Left renal pelvis (tissue), 4 donors: Measurements from ENCODE around the gene LRMDA. TPM values are rescaled to one million over a fixed set of nuclear protein-coding genes. Genes with fewer than 3 reads are reported as not detected.
"Not testable (repeated sequence)": the region's sequence is repeated elsewhere in the genome, so short reads cannot be mapped to it uniquely, and the experiment has no call there.

Source experiments
- DNase-seq, 4 donors: peaks; one replicate each; pipeline ENCODE4 v3.0.0-alpha.2; 2013; ENCODE audit warnings: low read depth in 4 of 4, low spot score in 3 of 4
- polyA plus RNA-seq, 4 donors: library from polyadenylated mRNA; unstranded; fragments of 120-200 nt; gene quantifications; one replicate each; pipeline ENCODE4 v1.2.1, GENCODE V29; 2013; ENCODE audit not compliant: insufficient read length in 4 of 4

Gene LRMDA
- polyA plus RNA-seq, 4 donors: 7.8 to 23.9 (median 16.5) TPM

GRCh38 chr10:75599875-75600648, 168.6 kb downstream of the LRMDA start:
- DNase-seq: no peak

- no peak for DNase-seq
Measured at GRCh38 chr10:75600833-75601232, 169.4 kb downstream of the LRMDA start.

DNA sequence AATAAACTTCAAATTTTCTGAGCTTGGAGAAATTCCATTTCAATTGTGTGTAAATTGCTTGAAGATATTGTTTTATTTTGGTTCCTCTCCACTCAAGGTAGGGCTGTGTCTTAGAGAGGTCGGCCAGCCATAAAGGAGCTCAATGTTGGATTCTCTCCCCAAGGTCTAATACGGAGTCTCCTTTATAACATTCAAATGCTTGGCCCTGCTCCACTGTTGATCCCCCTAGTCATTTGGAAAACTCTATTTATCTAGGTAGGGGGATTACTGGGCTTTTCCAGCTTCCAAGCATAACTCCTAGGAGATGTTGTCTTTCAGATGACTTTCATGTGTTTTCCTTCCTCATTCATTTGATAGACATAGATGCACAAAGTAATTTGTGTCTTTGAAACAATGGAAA, 170.9 kb downstream of the LRMDA start:
- DNase-seq: no peak

DNA sequence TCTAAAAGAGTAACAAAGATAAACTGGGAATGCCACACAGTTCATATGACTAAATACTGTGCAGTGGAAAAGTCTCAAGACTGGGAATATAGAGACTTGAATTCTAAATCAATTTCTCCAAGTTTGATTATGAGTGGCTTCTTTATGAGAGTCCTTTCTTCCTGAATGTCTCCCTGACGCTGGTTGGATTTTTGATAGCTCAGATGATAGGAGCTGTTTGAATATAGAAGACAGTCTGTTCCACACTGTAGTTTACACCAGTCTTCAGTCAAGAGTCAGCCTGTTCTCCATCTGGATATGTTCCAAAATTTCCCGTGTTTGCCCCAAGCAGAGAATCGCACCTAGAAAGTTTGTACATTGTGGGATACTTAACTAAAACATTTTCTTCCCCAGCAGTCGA, 173.7 kb downstream of the LRMDA start:
- no peak for DNase-seq

- DNase-seq: not testable (repeated sequence)
Measured at GRCh38 chr10:75605795-75606194, 174.4 kb downstream of the LRMDA start.

DNA sequence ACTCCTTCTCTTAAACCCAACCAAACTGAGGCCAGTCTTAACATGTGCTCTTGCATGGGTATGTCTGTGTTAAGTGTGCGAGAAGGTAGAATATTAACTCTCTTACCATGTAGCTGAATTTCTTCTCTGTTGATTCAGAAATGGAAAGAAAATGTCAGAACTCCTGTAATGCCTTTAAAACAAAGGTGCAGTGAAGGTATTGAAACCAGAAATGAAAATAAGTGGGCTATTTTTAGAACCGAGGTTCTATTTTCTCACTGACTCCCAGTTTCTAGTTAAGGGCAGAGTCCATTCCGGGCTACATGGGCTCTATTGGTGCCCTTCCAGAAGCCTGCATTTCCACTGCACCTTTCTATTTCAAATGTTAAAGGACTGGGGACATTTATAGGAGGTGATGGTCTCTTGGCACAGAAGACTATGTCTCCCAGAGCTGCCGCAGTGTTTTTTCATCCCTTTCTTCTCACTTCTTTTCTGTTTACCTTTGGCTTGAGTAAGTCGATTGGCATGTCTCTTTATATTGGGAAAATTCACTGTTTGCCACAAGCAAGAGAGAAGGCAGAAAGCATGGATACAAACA, 174.9 kb downstream of the LRMDA start:
- DNase-seq: no peak

DNA sequence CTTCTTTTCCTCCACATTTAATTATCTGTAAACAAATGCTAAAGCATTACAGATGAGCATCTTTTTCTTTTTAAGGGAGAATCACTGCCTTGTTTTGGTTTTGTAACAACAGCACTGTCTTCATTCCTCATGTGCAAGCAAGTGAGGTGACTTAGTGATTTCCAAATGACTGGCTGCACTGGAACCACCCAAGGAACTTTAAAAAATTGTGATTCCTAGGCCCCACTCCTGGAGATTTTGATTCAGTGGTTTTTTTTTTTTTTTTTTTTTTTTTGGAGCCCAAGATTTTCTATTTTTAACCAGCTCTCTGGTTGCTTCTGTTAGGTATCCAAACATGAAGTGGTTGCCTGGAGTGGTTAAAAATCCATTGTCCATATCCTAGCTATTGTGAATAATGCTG, 176.2 kb downstream of the LRMDA start:
- no peak for DNase-seq

GRCh38 chr10:75610183-75610582, 178.8 kb downstream of the LRMDA start:
- no peak for DNase-seq

DNA sequence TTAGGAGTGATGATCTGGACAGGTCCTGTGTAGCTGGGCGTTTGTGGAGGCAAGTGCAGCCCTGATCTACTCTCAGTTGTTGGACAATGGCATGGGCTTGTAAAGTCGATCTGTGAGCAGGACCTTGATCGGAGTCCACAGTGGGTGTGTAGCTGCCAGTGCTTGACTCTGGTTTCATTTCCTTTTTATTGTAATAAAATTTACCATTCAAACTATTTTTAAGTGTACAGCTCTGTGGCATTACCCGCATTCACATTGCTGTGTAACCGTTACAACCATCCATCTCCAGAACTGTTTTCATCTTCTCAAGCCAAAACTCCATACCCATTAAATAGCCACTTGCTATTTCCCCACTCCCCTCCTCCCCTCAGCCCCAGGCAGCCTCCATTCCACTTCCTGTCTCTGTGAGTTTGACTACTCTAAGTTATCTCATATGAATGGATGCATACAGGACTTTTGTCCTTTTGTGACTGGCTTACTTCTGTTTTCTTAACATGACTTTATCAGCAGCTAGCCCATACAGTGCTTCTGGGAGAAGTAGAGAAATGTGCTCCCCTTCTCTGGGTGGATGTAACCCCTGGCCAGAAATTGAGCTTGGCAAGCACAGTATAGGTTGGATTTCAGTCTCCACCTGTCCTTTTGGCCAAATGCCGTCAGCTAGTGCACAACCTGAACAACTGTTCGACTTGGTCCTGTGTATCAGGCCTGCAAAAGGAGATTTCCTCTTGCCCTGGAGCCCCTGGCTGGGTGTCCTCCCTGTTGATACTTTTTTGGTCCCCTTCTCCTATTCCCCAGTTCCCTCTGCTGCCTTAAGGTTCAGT, 180.0 kb downstream of the LRMDA start:
- no peak for DNase-seq

- DNase-seq: no peak
Measured at GRCh38 chr10:75611993-75612372, 180.6 kb downstream of the LRMDA start.

DNA sequence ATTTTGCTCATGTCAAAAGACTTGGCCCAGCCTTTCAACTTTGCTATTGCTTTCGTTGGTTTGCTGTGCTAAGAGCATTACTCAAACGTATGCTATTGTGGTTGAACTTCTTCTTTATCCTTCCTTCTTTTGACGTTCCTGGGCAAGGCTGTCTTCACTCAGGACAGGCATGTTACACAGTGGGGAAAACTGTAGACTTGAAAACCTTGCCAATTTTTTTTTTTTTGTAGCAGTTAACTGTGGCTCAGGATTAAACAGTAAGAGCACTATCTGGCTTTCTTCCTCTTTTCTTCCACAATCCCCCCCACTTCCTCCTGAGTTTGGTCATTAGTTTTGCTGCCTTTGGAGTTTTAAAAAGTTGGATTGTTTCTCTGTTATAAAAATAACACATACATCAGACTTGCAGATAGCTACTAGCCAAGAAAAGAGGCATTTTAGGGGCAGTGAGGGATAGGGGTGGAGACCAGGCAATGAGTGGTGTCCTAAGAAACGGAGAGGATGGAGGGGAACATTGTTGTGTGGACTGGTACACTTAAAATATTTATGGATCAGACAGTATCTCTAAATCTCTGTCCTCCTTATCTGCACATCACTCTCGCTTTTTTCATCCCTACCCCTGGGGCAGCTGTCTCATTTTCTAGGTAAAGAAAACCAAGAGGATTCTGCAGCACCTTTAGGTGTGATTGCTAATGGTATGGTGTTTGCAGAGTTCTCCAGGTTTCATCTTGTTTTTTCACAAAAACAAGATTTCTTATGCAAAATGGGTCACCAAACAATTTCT, 181.7 kb downstream of the LRMDA start:
- DNase-seq: no peak

GRCh38 chr10:75613685-75614504, 182.5 kb downstream of the LRMDA start:
- DNase-seq: peak in 1 of 4 donors; percentile 59

DNA sequence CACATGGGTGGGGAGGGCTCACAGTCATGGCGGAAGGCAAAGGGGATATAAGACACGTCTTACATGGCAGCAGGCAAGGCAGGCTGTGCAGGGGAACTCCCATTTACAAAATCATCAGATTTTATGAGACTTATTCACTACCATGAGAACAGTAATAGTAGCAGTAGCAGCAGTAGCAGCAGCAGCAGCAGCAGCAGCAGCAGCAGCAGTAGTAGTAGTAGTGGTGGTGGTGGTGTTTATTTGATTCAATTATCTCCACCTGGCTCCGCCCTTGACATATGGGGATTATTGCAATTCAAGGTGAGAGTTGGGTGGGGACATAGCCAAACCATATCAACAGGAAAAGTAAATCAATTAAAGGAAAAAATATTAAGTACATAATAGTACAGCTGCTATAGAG, 184.7 kb downstream of the LRMDA start:
- DNase-seq: no peak

DNA sequence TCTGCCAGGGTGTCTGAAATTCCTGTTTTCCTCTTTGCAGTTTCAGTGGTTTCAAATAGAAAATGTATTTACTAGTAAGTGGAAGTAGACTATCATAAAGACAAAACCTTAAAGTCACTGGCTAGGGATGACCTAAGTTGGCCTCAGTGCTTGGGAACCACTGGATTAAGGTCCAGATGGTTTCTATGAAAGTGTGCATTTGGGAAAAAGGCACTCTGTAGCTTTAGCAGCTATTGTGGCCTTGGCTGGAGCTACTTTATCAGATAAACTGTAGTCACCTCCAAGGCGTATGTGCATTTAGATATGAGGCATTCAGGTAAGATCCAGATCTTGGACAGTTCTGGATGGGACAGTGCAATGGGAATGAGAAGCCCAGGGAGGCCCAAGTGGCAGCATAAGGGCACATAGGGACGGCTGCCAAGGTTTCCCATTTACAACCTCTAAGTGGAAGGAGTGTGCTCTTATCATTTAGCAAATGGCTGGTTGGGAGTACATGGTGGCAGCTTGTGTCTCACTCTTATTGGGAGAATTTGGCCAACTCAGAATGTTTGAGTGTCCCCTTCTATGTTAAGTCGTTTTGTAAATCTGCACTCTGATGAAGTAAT, 185.6 kb downstream of the LRMDA start:
- no peak for DNase-seq

DNA sequence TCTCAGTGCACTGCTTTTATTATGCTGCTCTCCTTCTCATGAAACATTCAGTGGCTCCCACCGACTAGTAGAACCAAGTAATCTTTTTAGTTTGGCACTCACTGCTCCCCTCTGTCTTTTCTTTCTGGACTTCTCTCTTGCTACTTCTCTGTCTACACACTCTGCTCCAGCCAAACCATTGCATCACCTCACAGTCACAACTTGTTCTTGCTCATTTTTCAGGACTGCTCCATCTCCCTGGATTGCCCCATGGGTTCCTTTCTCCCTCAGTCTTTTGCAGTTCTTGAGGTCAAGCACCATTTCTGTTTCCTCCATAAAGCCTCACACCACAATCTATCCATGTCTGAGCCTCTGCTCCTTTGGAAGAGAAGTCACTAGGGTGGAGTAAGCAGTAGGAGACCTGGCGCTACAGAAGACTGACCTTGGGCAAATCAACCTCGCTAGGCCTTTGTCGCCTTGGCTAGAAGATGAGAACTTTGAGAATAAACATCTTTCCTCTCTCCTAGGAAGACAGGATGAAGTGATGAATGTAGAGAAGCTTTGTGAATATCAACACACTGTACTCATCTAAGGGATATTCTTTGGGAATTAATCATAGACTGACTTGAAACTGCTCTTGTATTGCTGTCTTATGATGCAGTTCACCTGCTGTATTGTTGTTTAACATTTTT, 186.2 kb downstream of the LRMDA start:
- DNase-seq: no peak

DNA sequence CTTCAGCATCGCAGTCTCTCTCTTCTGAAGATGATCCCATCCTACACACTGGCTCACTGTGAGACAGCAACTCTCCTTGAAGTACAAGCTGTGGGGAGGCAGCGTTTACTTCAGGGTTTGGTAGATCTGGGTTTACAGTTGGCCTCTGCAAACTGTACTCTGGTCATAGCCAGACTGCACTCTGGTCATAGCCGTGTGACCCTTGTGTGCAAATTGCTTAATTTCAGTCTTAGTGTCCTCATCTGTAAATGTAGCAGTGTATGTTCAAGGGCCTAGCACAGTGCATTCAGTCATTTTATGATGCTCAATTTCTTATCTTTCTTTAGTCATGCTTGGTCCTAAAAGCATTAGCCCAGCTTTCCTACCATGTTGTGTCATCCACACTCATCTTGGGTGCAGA, 188.2 kb downstream of the LRMDA start:
- DNase-seq: no peak

- no peak for DNase-seq
Measured at GRCh38 chr10:75620356-75620755, 188.9 kb downstream of the LRMDA start.

GRCh38 chr10:75621003-75621402, 189.6 kb downstream of the LRMDA start:
- not testable (repeated sequence) for DNase-seq

GRCh38 chr10:75622503-75622902, 191.1 kb downstream of the LRMDA start:
- DNase-seq: no peak
